SU-DHL-6 (cell line): Measurements from ENCODE around the gene CTNNA2.

Experiments
- EZH2phosphoT487 ChIP-seq: fragments of 200-600 bp; sonication (generic), shearing (Covaris generic); conservative IDR thresholded peaks from 2 replicates; pipeline ENCODE4 v1.6.1; 2018; ENCODE audit warnings: mild to moderate bottlenecking, antibody characterized with exemption, low read length, moderate library complexity, mixed read lengths
- TF ChIP-seq, protein P1 (sequence below): fragments of 200-600 bp; sonication (generic); IDR thresholded peaks from one replicate; pipeline ENCODE4 v1.5.1; 2017; ENCODE audit warnings: antibody characterized with exemption, mild to moderate bottlenecking, low read length, moderate library complexity; ENCODE audit not compliant: insufficient read depth, poor library complexity, severe bottlenecking

DNA sequence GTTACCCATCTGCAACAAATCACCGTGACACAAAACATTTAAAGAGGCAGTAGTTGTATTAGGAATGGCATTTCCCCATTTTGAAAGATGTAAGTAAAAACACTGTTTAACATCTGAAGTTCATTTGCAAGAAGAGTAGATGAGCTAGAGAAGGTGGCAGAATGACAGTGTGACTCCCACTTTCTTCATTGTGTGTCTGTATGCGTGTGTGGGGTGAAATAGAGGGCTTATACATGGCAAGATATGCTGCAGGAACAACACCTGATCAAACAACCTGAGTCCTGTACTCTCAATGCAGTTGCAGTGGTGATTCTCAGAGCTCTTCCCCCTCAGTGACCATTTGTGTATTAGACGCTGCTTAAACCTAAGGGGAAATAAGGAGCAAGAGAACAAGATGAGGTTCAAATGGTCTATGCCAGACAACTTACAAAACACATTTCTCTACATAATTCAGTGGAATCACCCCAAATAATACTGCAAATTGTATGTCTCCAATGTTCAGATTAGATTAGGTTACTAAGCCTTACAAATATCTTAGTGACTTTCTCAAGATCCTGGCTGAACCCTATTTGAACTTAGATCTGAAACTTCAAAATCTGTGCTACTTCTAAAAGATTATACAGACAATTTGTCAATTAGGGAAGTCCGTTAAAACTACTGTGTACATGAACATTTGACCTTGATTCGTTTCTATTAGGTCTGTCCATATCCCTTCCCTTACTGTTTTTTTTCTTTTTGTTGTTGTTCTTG, 561.6 kb downstream of the CTNNA2 start:
- TF ChIP-seq, protein P1, sequence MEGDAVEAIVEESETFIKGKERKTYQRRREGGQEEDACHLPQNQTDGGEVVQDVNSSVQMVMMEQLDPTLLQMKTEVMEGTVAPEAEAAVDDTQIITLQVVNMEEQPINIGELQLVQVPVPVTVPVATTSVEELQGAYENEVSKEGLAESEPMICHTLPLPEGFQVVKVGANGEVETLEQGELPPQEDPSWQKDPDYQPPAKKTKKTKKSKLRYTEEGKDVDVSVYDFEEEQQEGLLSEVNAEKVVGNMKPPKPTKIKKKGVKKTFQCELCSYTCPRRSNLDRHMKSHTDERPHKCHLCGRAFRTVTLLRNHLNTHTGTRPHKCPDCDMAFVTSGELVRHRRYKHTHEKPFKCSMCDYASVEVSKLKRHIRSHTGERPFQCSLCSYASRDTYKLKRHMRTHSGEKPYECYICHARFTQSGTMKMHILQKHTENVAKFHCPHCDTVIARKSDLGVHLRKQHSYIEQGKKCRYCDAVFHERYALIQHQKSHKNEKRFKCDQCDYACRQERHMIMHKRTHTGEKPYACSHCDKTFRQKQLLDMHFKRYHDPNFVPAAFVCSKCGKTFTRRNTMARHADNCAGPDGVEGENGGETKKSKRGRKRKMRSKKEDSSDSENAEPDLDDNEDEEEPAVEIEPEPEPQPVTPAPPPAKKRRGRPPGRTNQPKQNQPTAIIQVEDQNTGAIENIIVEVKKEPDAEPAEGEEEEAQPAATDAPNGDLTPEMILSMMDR, result no peak
- no peak for TF ChIP-seq EZH2phosphoT487
